CD14-positive monocyte (primary cell): ENCODE measurements around the gene SLCO2B1. TPM values are rescaled to one million over a fixed set of nuclear protein-coding genes. Genes with fewer than 3 reads are reported as not detected.
A peak's percentile ranks its signal among the peaks of the same experiment; 100 is the strongest.

ENCODE experiments used
- DNase-seq, 3 donors: peaks; one replicate each; pipeline ENCODE4 v3.0.0-alpha.2; 2011 to 2022
- H2AFZ ChIP-seq: 2 replicates; pipeline ENCODE4 v1.6.0; 2012; ENCODE audit warnings: mild to moderate bottlenecking, low read depth, low read length, inconsistent platforms; ENCODE audit not compliant: insufficient read depth, poor library complexity, severe bottlenecking
- H3K27ac ChIP-seq, 2 donors: 1 replicate in 1 of 2; 2 replicates in 1 of 2; pipeline ENCODE4 v1.5.1; 2012 to 2013; ENCODE audit warnings: low read length in 2 of 2, control low read depth in 1 of 2, inconsistent platforms in 1 of 2, low read depth in 1 of 2, mild to moderate bottlenecking in 1 of 2
- H3K27me3 ChIP-seq, 2 donors: one replicate each; pipeline versions ENCODE4 v1.6.0 to v1.6.1; 2011 to 2013; ENCODE audit warnings: low read length in 2 of 2; ENCODE audit not compliant: control insufficient read depth in 2 of 2, insufficient read depth in 2 of 2
- H3K36me3 ChIP-seq, 2 donors: replicated peaks in 1 of 2; 1 replicate in 1 of 2; 2 replicates in 1 of 2; pipeline versions ENCODE4 v1.5.1 to v1.6.1; 2012 to 2013; ENCODE audit warnings: low read length in 2 of 2, control low read depth in 1 of 2, inconsistent platforms in 1 of 2, mild to moderate bottlenecking in 1 of 2; ENCODE audit not compliant: insufficient read depth in 2 of 2, control insufficient read depth in 1 of 2
- H3K4me1 ChIP-seq, 2 donors: 1 replicate in 1 of 2; 2 replicates in 1 of 2; pipeline versions ENCODE4 v1.5.1 to v1.6.1; 2012 to 2013; ENCODE audit warnings: low read length in 2 of 2, control low read depth in 1 of 2, inconsistent platforms in 1 of 2, mild to moderate bottlenecking in 1 of 2, moderate library complexity in 1 of 2; ENCODE audit not compliant: insufficient read depth in 2 of 2, control insufficient read depth in 1 of 2
- H3K4me2 ChIP-seq: replicated peaks from 2 replicates; pipeline ENCODE3; 2012; ENCODE audit warnings: low read length, moderate library complexity, mild to moderate bottlenecking; ENCODE audit not compliant: poor library complexity, severe bottlenecking; ENCODE audit errors: extremely low read depth
- H3K4me3 ChIP-seq, 3 experiments: fragments of 200-600 bp in 1 of 3; sonication (generic) in 1 of 3; replicated peaks in 1 of 3; 1 replicate in 2 of 3; 2 replicates in 1 of 3; pipeline ENCODE4 v1.5.1; 2011 to 2013; ENCODE audit warnings: low read length in 3 of 3, mild to moderate bottlenecking in 3 of 3, control low read depth in 2 of 3, low read depth in 2 of 3, inconsistent platforms in 1 of 3, moderate library complexity in 1 of 3
- H3K79me2 ChIP-seq: 2 replicates; pipeline ENCODE4 v1.6.0; 2012; ENCODE audit warnings: mild to moderate bottlenecking, control low read depth, inconsistent platforms, low read length, moderate library complexity; ENCODE audit not compliant: insufficient read depth
- H3K9ac ChIP-seq: 2 replicates; pipeline ENCODE4 v1.6.0; 2017; ENCODE audit warnings: low read length, mild to moderate bottlenecking; ENCODE audit not compliant: insufficient read depth, poor library complexity, severe bottlenecking
- H3K9me3 ChIP-seq, 2 donors: replicated peaks in 1 of 2; 1 replicate in 1 of 2; 2 replicates in 1 of 2; pipeline versions ENCODE4 v1.5.1 to v1.6.1; 2012 to 2013; ENCODE audit warnings: low read length in 2 of 2, control low read depth in 1 of 2; ENCODE audit not compliant: control insufficient read depth in 1 of 2, insufficient read depth in 1 of 2
- H4K20me1 ChIP-seq: 2 replicates; pipeline ENCODE4 v1.6.0; 2012; ENCODE audit warnings: mild to moderate bottlenecking, low read length, control low read depth, moderate library complexity; ENCODE audit not compliant: insufficient read depth
- H3K27ac Mint-ChIP-seq, 7 donors: one replicate each; pipeline ENCODE4 v1.8.0; 2020; ENCODE audit warnings: mild to moderate bottlenecking in 7 of 7, mixed read lengths in 7 of 7, moderate library complexity in 6 of 7, inconsistent platforms in 2 of 7
- H3K27me3 Mint-ChIP-seq, 3 donors: one replicate each; pipeline ENCODE4 v1.8.0; 2021 to 2022; ENCODE audit warnings: low read depth in 3 of 3, mild to moderate bottlenecking in 3 of 3, mixed read lengths in 3 of 3, moderate library complexity in 3 of 3, inconsistent platforms in 1 of 3
- H3K36me3 Mint-ChIP-seq, 2 donors: one replicate each; pipeline ENCODE4 v1.8.0; 2020; ENCODE audit warnings: mixed read lengths in 2 of 2, inconsistent platforms in 1 of 2, mild to moderate bottlenecking in 1 of 2
- H3K4me1 Mint-ChIP-seq: one replicate; pipeline ENCODE4 v1.8.0; 2020; ENCODE audit warnings: mild to moderate bottlenecking, mixed read lengths
- H3K4me3 Mint-ChIP-seq, 2 donors: one replicate each; pipeline ENCODE4 v1.8.0; 2020; ENCODE audit warnings: mild to moderate bottlenecking in 2 of 2, mixed read lengths in 2 of 2, moderate library complexity in 1 of 2
- H3K9me3 Mint-ChIP-seq, 7 donors: one replicate each; pipeline ENCODE4 v1.8.0; 2020 to 2022; ENCODE audit warnings: mixed read lengths in 7 of 7, mild to moderate bottlenecking in 6 of 7, moderate library complexity in 6 of 7, inconsistent platforms in 2 of 7
- CTCF ChIP-seq: fragments of 200-600 bp; IDR thresholded peaks from one replicate; pipeline ENCODE4 v1.8.0; 2022; ENCODE audit warnings: antibody characterized with exemption, mild to moderate bottlenecking
- WGBS: methylation state at CpG from one replicate; pipeline ENCODE4 v1.1.5; 2013; ENCODE audit warnings: missing lambda C conversion rate; ENCODE audit not compliant: insufficient coverage; 5-methylcytosine and 5-hydroxymethylcytosine counted together
- intact Hi-C, 2 donors: fragments of 100-400 bp; cut with micrococcal nuclease; formaldehyde crosslinking; loops; one replicate each; pipeline versions ENCODE4 v1.15.0 to v1.15.1; 2023
- polyA plus RNA-seq, 3 donors: library from polyadenylated mRNA; depleted of rRNA in 1 of 3; unstranded in 2 of 3; stranded (reverse) in 1 of 3; fragments of 300-500 nt in 2 of 3; fragments of >200 nt in 1 of 3; fragmentation: Illumina TruSeq in 2 of 3; gene quantifications; 1 replicate in 2 of 3; 2 replicates in 1 of 3; pipeline ENCODE4 v1.2.3, GENCODE V29; 2012 to 2021

SLCO2B1 gene
- polyA plus RNA-seq, 3 donors = 0.13 to 0.47 TPM; not detected in 1

GRCh38 chr11:75204012-75204674, 53.2 kb downstream of the SLCO2B1 start:
- H4K20me1 ChIP-seq = no peaks in the 10 kb centered on the region
- H3K9me3 Mint-ChIP-seq = no peaks in the 10 kb centered on the region
- peaks cover 0 to 6% of the 10 kb centered on the region in 2 donors for H3K27me3 ChIP-seq
- H3K4me2 ChIP-seq = no peak overlapping the region
- no peaks in the 10 kb centered on the region for H3K9me3 ChIP-seq
- no peaks in the 10 kb centered on the region for H3K79me2 ChIP-seq
- TF ChIP-seq CTCF = no peak
- no peaks in the 10 kb centered on the region for H3K36me3 Mint-ChIP-seq
- WGBS = 85% methylated on average over 10 of the region's 10 CpGs
- DNase-seq = no peak
- no peak overlapping the region for H3K4me3 Mint-ChIP-seq
- no peak overlapping the region for H3K27ac ChIP-seq
- H3K9ac ChIP-seq = no peak overlapping the region
- intact Hi-C loops = no loop called here
- H3K4me1 ChIP-seq = no peaks in the 10 kb centered on the region
- no peak overlapping the region for H2AFZ ChIP-seq
- no peaks in the 10 kb centered on the region for H3K4me1 Mint-ChIP-seq
- H3K36me3 ChIP-seq = no peaks in the 10 kb centered on the region
- no peak overlapping the region for H3K4me3 ChIP-seq
- peak overlapping the region in 1 of 7 donors; percentile 28 for H3K27ac Mint-ChIP-seq
- H3K27me3 Mint-ChIP-seq = peaks cover 12 to 19% (median 16%) of the 10 kb centered on the region in 3 donors

DNA sequence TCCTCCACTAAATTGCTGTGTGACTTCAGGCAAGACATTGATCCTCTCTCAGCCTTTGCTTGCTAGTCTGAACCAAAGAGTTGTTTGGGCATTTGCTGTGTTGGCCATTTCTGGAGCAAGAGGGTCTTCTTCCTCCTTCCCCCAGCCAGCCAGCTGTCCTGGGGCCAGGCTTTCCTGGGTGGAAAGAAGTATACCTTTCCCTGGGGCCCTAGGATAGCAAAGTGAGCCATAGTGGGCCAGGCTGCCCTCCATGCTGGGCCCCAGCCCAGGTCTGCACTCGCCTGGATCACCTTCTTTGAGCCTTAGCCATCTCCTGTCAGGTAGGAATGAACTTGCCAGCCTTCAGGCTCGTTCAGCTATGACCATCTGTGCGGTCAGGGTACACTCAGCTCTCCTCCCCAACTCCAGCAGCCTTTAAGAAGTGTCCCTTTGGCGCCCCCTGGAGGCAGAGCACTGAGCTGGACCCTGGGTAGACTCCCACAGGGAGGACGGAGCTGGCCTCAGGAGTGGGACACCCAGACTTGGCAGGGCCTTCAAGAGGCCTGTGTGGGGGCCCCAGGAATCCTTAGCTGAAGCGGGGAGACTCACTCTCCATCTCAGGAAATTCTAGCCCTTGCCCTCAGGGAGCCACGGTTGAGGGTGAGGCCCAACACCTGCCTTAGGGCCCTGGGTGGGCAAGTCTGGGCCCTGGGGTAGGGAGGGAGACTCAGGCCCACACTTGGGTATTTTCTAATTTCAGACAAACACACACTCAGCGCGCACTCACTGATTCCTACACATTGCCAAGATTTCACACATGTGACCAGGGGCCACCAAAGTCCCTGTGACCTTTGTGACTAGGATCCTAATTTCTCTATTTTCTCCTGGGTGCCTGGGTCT, 54.0 kb downstream of the SLCO2B1 start:
- 4% methylated on average over 3 of the region's 9 CpGs for WGBS
- H3K27ac ChIP-seq = no peak overlapping the region
- no peak overlapping the region for H3K4me2 ChIP-seq
- H3K27me3 ChIP-seq = peaks cover 0 to 6% of the 10 kb centered on the region in 2 donors
- H3K9me3 Mint-ChIP-seq = no peaks in the 10 kb centered on the region
- H3K4me3 Mint-ChIP-seq = no peak overlapping the region
- no peaks in the 10 kb centered on the region for H3K36me3 Mint-ChIP-seq
- TF ChIP-seq CTCF = peak; percentile 93
- H4K20me1 ChIP-seq = no peaks in the 10 kb centered on the region
- no peak overlapping the region for H3K4me3 ChIP-seq
- no peak overlapping the region for H2AFZ ChIP-seq
- H3K9ac ChIP-seq = no peak overlapping the region
- H3K4me1 Mint-ChIP-seq = no peaks in the 10 kb centered on the region
- H3K27me3 Mint-ChIP-seq = peaks cover 10 to 15% (median 13%) of the 10 kb centered on the region in 3 donors
- H3K36me3 ChIP-seq = no peaks in the 10 kb centered on the region
- H3K27ac Mint-ChIP-seq = no peak overlapping the region
- no peaks in the 10 kb centered on the region for H3K79me2 ChIP-seq
- intact Hi-C loops = loop anchor here (1.0 to 5.0 kb wide), 3 partner anchors 37 to 65 kb away; partner anchors contain the start of gene TPBGL (in 1 of the 2)
- no peaks in the 10 kb centered on the region for H3K9me3 ChIP-seq
- peak; percentile 75 to 82 (median 79) for DNase-seq
- H3K4me1 ChIP-seq = no peaks in the 10 kb centered on the region
